ENCODE data around the gene TAF4. TPM values are rescaled to one million over a fixed set of nuclear protein-coding genes. Genes with fewer than 3 reads are reported as not detected.

Gene TAF4
- total RNA-seq, 4 donors from 2014 or later = 8.0 to 24.9 (median 13.9) TPM

GRCh38 chr20:62105592-62105991 is 39.9 kb upstream of the TAF4 start:
- no peaks in the 10 kb centered on the region for H3K4me1 ChIP-seq
- in situ Hi-C loops (cut with MboI; ENCODE audit: low sequenced_read_pairs in 4 of 4) = no loop called here
- peaks cover 0 to 21% (median 0%) of the 10 kb centered on the region in 3 donors for H3K9me3 ChIP-seq
- intact Hi-C loops (cut with DNase I; ENCODE audit: low total_unique reads) = no loop called here
- DNase-seq (no peak), ATAC-seq (no peak)
- peaks cover 0 to 10% (median 0%) of the 10 kb centered on the region in 3 donors for H3K27me3 ChIP-seq
- TF ChIP-seq POLR2A (IDR thresholded peaks at IDR 0.05) = no peak
- TF ChIP-seq CTCF (IDR thresholded peaks at IDR 0.05 in 4 of 5, conservative IDR thresholded peaks at IDR 0.05 in 1 of 5) = no peak
- H3K27ac ChIP-seq = no peak overlapping the region
- no peaks in the 10 kb centered on the region for H3K36me3 ChIP-seq
- no peak overlapping the region for H3K4me3 ChIP-seq

- in situ Hi-C loops (cut with MboI; ENCODE audit: low sequenced_read_pairs in 4 of 4) (no loop called here), intact Hi-C loops (cut with DNase I; ENCODE audit: low total_unique reads) (no loop called here)
- DNase-seq (no peak), ATAC-seq (no peak)
- Histone ChIP-seq H3K9me3 (peaks cover 0 to 21% (median 0%) of the 10 kb centered on the region in 3 donors), H3K4me3 (no peak overlapping the region), H3K27ac (no peak overlapping the region), H3K4me1 (no peaks in the 10 kb centered on the region), H3K36me3 (no peaks in the 10 kb centered on the region), H3K27me3 (peaks cover 0 to 10% (median 0%) of the 10 kb centered on the region in 3 donors)
- no peak for TF ChIP-seq POLR2A (IDR thresholded peaks at IDR 0.05)
- TF ChIP-seq CTCF (IDR thresholded peaks at IDR 0.05 in 4 of 5, conservative IDR thresholded peaks at IDR 0.05 in 1 of 5) = no peak
These were observed 39.2 kb upstream of the TAF4 start for GRCh38 chr20:62104791-62105345.

GRCh38 chr20:62104234-62104789 is 38.6 kb upstream of the TAF4 start:
- DNase-seq = no peak
- ATAC-seq = no peak
- Histone ChIP-seq H3K9me3 (peaks cover 0 to 17% (median 0%) of the 10 kb centered on the region in 3 donors), H3K4me3 (no peak overlapping the region), H3K36me3 (no peaks in the 10 kb centered on the region), H3K4me1 (no peaks in the 10 kb centered on the region), H3K27ac (no peak overlapping the region), H3K27me3 (peaks cover 0 to 10% (median 0%) of the 10 kb centered on the region in 3 donors)
- intact Hi-C loops (cut with DNase I; ENCODE audit: low total_unique reads) = no loop called here
- no peak for TF ChIP-seq CTCF (IDR thresholded peaks at IDR 0.05 in 4 of 5, conservative IDR thresholded peaks at IDR 0.05 in 1 of 5)
- TF ChIP-seq POLR2A (IDR thresholded peaks at IDR 0.05) = no peak
- in situ Hi-C loops (cut with MboI; ENCODE audit: low sequenced_read_pairs in 4 of 4) = no loop called here

GRCh38 chr20:62103508-62104233 is 38.0 kb upstream of the TAF4 start:
- TF ChIP-seq CTCF (IDR thresholded peaks at IDR 0.05 in 4 of 5, conservative IDR thresholded peaks at IDR 0.05 in 1 of 5) (no peak), POLR2A (IDR thresholded peaks at IDR 0.05) (no peak)
- peaks cover 0 to 10% (median 0%) of the 10 kb centered on the region in 3 donors for H3K9me3 ChIP-seq
- no peak overlapping the region for H3K4me3 ChIP-seq
- H3K4me1 ChIP-seq = no peaks in the 10 kb centered on the region
- ATAC-seq = no peak
- intact Hi-C loops (cut with DNase I; ENCODE audit: low total_unique reads) (no loop called here), in situ Hi-C loops (cut with MboI; ENCODE audit: low sequenced_read_pairs in 4 of 4) (no loop called here)
- H3K36me3 ChIP-seq = no peaks in the 10 kb centered on the region
- no peak overlapping the region for H3K27ac ChIP-seq
- DNase-seq = no peak
- peaks cover 0 to 10% (median 0%) of the 10 kb centered on the region in 3 donors for H3K27me3 ChIP-seq

Measured in gastrocnemius medialis (tissue), 4 donors.